ENCODE results near the gene TMEM187.

The TMEM187 gene

GRCh38 chrX:153968255-153968654, 4.3 kb upstream of the TMEM187 start:
- TF ChIP-seq POLR2A (IDR thresholded peaks at IDR 0.05; ENCODE audit: low read depth, low read length): no peak
- no peak for TF ChIP-seq SPI1 (IDR thresholded peaks at IDR 0.05; ENCODE audit: low read depth, low read length)
- TF ChIP-seq POLR2AphosphoS5 (IDR thresholded peaks at IDR 0.05; ENCODE audit: low read depth, low read length): no peak
- no peak for TF ChIP-seq TAF1 (IDR thresholded peaks at IDR 0.05; ENCODE audit: low read depth, low read length)
- FAIRE-seq: peak; percentile 23
- DNase-seq (ENCODE audit: insufficient read length, low spot score): no peak

- DNase-seq (ENCODE audit: insufficient read length, low spot score): no peak
Observed at GRCh38 chrX:153968754-153969124, 3.8 kb upstream of the TMEM187 start.

DNA sequence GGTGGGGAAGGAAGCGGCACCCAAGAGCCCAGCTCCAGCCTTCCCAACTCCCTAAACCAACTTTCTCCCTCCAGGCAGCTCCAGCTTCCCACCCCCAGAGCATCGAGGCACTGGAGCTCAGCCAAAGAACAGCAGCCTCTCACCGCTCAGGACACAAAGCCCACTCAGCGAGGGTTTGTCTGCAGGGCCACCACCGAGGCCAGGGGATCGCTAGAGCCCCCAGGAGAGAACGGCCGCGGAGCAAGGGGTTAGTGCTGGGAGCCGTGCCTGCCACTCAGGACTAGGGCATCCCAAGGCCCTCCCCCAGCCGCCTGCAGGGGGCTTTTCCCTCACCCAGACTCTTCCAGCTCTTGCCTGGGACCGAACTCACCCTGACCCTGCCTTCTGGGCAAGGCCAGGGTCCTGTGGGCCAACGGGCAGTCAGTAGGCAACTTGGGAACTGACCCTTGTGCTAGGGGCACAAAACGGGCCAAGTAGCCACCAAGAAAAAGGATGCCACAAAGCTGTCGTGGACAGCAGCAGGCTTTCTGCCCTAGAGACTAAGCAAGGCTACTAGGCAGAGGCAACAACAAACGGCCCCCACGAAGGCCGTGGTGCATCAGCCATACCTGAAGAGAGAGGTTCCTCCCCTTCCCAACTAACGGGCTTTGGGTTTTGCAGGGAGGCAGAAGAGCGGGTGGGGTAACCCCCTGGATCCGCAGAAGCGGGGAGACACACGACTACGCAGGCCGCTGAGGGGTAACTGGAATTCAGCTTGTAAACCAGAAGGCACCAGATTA, 3.2 kb upstream of the TMEM187 start:
- DNase-seq (ENCODE audit: insufficient read length, low spot score) (no peak), FAIRE-seq (peak; percentile 38)
- TF ChIP-seq POU2F2 (IDR thresholded peaks at IDR 0.05; ENCODE audit: low read depth, low read length) (no peak), PAX5 (IDR thresholded peaks at IDR 0.05; ENCODE audit: insufficient read depth, low read length, severe bottlenecking) (no peak), POLR2A (IDR thresholded peaks at IDR 0.05; ENCODE audit: low read depth, low read length) (no peak), POLR2AphosphoS5 (IDR thresholded peaks at IDR 0.05; ENCODE audit: low read depth, low read length) (no peak), SPI1 (IDR thresholded peaks at IDR 0.05; ENCODE audit: low read depth, low read length) (no peak), TAF1 (IDR thresholded peaks at IDR 0.05; ENCODE audit: low read depth, low read length) (no peak)

More at GRCh38 chrX:153968754-153969124, 3.8 kb upstream of the TMEM187 start:
- TF ChIP-seq TAF1 (IDR thresholded peaks at IDR 0.05; ENCODE audit: low read depth, low read length) (no peak), SPI1 (IDR thresholded peaks at IDR 0.05; ENCODE audit: low read depth, low read length) (no peak), PAX5 (IDR thresholded peaks at IDR 0.05; ENCODE audit: insufficient read depth, low read length, severe bottlenecking) (no peak), POLR2A (IDR thresholded peaks at IDR 0.05; ENCODE audit: low read depth, low read length) (no peak), POU2F2 (IDR thresholded peaks at IDR 0.05; ENCODE audit: low read depth, low read length) (no peak), POLR2AphosphoS5 (IDR thresholded peaks at IDR 0.05; ENCODE audit: low read depth, low read length) (no peak)
- peak; percentile 86 for FAIRE-seq

DNA sequence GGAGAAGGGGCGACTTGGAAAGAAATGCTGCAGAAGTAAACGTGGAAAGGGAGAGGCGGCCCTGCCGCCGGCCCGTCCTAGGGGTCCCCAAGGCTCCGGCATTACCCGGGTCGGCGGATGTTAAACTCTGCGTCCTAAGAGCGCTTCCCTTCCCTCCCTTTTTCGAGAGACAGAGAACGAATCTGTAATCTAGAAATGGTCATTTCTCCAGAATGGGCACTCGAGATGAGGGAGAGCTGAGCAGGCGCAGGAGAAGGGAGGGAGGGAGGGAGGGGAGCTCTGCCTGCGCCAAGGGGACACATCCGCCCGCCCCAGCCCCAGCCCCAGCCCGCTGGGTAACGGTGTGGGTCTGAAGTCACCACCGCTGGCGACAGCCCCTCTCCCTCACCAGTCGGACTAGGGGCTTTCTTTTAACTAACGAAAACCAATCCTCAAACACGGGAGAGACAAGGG, 2.6 kb upstream of the TMEM187 start:
- peak; percentile 20 for FAIRE-seq
- TF ChIP-seq POU2F2 (IDR thresholded peaks at IDR 0.05; ENCODE audit: low read depth, low read length) (no peak), TAF1 (IDR thresholded peaks at IDR 0.05; ENCODE audit: low read depth, low read length) (no peak)
- DNase-seq (ENCODE audit: insufficient read length, low spot score): no peak

- FAIRE-seq (no peak), DNase-seq (ENCODE audit: insufficient read length, low spot score) (no peak)
- TF ChIP-seq POLR2AphosphoS5 (IDR thresholded peaks at IDR 0.05; ENCODE audit: low read depth, low read length) (no peak; the same call in 1 of the 2 replicates), SPI1 (IDR thresholded peaks at IDR 0.05; ENCODE audit: low read depth, low read length) (no peak), TAF1 (IDR thresholded peaks at IDR 0.05; ENCODE audit: low read depth, low read length) (no peak), POU2F2 (IDR thresholded peaks at IDR 0.05; ENCODE audit: low read depth, low read length) (no peak), PAX5 (IDR thresholded peaks at IDR 0.05; ENCODE audit: insufficient read depth, low read length, severe bottlenecking) (no peak), POLR2A (IDR thresholded peaks at IDR 0.05; ENCODE audit: low read depth, low read length) (no peak)
Observed at GRCh38 chrX:153970357-153971123, 2.0 kb upstream of the TMEM187 start.

- TF ChIP-seq POU2F2 (IDR thresholded peaks at IDR 0.05; ENCODE audit: low read depth, low read length) (no peak), POLR2AphosphoS5 (IDR thresholded peaks at IDR 0.05; ENCODE audit: low read depth, low read length) (no peak), TAF1 (IDR thresholded peaks at IDR 0.05; ENCODE audit: low read depth, low read length) (no peak), PAX5 (IDR thresholded peaks at IDR 0.05; ENCODE audit: insufficient read depth, low read length, severe bottlenecking) (no peak), POLR2A (IDR thresholded peaks at IDR 0.05; ENCODE audit: low read depth, low read length) (no peak; the same call in 1 of the 2 replicates), SPI1 (IDR thresholded peaks at IDR 0.05; ENCODE audit: low read depth, low read length) (no peak)
- peak; percentile 79 for DNase-seq (ENCODE audit: insufficient read length, low spot score)
- FAIRE-seq: no peak
Observed at GRCh38 chrX:153971124-153971449, 1.5 kb upstream of the TMEM187 start.

- FAIRE-seq: peak; percentile 100
Observed at GRCh38 chrX:153971450-153972367, 845 bp upstream of the TMEM187 start, which contains the start of gene HCFC1. Gene HCFC1 (minus strand): TSS chrX:153971818. CDS start chrX:153970840, 978 bp downstream.

DNA sequence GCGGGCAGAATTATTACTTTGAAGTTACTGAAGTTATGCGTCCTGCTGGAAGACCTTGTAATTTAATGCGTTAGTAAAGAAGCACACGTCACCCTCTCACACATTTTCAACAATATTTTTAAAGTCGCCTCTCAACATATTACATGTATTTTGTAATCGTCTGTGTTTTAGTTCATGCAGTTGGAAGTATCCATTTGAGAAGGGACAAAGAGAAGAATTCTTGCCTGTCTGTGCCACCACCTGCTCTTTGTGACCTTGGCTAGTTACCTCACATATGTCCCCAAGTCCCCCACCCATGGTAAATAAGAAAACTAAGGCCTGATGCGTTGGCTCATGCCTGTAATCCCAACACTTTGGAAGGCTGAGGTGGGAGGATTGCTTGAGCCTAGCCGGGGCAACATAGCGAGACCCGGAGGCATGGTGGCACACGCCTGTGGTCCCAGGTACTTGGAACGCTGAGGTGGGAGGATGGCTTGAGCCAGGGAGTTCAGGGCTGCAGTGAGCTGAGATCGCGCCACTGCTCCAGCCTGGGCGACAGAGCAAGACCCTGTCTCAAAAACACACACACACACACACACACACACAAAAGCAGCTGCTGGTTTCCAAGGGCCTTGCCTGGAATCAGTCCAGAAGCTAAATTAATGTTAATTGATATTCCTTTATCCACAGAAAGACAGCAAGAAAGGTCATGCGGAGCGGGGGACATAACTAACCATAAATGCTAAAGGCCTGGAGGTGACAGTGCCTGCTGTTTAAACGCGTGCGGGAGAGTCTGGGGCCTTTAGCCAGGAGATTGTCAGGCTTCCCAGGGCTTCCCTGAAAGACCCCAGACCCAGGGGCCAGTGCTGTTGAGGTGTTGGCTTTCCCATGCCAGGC, 811 bp downstream of the TMEM187 start:
- peak; percentile 64 for FAIRE-seq
- no peak for DNase-seq (ENCODE audit: insufficient read length, low spot score)
- no peak for TF ChIP-seq POU2F2 (IDR thresholded peaks at IDR 0.05; ENCODE audit: low read depth, low read length)
- no peak for TF ChIP-seq SPI1 (IDR thresholded peaks at IDR 0.05; ENCODE audit: low read depth, low read length)
- no peak for TF ChIP-seq PAX5 (IDR thresholded peaks at IDR 0.05; ENCODE audit: insufficient read depth, low read length, severe bottlenecking)
- no peak for TF ChIP-seq TAF1 (IDR thresholded peaks at IDR 0.05; ENCODE audit: low read depth, low read length)
- no peak for TF ChIP-seq POLR2AphosphoS5 (IDR thresholded peaks at IDR 0.05; ENCODE audit: low read depth, low read length)
- TF ChIP-seq POLR2A (IDR thresholded peaks at IDR 0.05; ENCODE audit: low read depth, low read length): no peak

More at GRCh38 chrX:153971450-153972367, 845 bp upstream of the TMEM187 start, which contains the start of gene HCFC1:
- TF ChIP-seq PAX5 (IDR thresholded peaks at IDR 0.05; ENCODE audit: insufficient read depth, low read length, severe bottlenecking): no peak
- 0 out of 2 replicates have a peak, but pooled peaks have one; percentile 7 for TF ChIP-seq POU2F2 (IDR thresholded peaks at IDR 0.05; ENCODE audit: low read depth, low read length)
- TF ChIP-seq POLR2AphosphoS5 (IDR thresholded peaks at IDR 0.05; ENCODE audit: low read depth, low read length): peak; percentile 82
- TF ChIP-seq SPI1 (IDR thresholded peaks at IDR 0.05; ENCODE audit: low read depth, low read length): 0 out of 2 replicates have a peak, but pooled peaks have one; percentile 22
- TF ChIP-seq TAF1 (IDR thresholded peaks at IDR 0.05; ENCODE audit: low read depth, low read length): peak; percentile 69
- peak; percentile 47 for TF ChIP-seq POLR2A (IDR thresholded peaks at IDR 0.05; ENCODE audit: low read depth, low read length)
- peak; percentile 53 for DNase-seq (ENCODE audit: insufficient read length, low spot score)
